Measurements from ENCODE around the gene NDUFS3.
"Not testable (repeated sequence)": the region's sequence is repeated elsewhere in the genome, so short reads cannot be mapped to it uniquely, and the experiment has no call there.

The NDUFS3 gene

DNA sequence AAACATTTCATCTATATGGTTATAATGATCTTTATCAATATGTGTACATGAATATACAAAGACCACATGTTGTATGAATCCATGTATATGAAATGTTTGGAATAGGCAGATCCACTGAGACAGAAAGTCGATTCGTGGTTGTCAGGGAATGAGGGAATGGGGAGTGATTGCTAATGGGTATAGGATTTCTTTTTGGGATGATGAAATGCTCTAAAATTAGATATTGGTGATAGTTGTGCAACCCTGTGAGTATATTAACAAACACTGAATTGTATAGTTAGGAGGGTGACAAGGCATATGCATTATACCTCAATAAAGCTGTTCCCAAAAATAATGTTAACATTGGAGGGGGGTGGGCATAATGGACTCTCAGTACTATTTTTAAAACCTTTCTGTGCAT lies 18.4 kb upstream of the NDUFS3 start:
- DNase-seq (ENCODE audit: low spot score): no peak

DNA sequence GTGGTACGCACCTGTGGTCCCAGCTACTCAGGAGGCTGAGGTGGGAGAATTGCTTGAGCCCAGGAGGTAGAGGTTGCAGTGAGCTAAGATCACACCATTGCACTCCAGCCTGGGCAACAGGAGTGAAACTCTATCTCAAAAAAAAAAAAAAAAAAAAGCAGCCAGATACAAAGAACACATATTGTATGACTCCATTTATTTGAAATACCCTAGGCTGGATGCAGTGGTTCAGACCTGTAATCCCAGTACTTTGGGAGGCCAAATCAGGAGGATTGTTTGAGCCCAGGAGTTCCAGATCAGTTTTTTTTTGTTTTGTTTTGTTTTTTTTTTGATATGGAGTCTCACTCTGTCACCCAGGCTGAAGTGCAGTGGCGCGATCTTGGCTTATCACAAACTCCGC lies 16.5 kb upstream of the NDUFS3 start:
- not testable (repeated sequence) for DNase-seq (ENCODE audit: low spot score)

DNA sequence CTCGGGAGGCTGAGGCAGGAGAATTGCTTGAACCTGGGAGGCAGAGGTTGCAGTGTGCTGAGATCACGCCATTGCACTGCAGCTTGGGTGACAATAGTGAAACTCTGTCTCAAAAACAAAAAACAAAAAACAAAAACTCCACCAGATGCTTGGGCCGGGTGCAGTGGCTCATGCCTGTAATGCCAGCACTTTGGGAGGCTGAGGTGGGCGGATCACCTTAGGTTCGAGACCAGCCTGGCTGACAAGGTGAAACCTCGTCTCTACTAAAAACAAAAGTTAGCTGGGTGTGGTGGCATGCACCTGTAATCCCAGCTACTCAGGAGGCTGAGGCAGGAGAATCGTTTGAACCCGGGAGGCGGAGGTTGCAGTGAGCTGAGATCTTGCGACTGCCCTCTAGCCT lies 14.5 kb upstream of the NDUFS3 start:
- not testable (repeated sequence) for DNase-seq (ENCODE audit: low spot score)

DNA sequence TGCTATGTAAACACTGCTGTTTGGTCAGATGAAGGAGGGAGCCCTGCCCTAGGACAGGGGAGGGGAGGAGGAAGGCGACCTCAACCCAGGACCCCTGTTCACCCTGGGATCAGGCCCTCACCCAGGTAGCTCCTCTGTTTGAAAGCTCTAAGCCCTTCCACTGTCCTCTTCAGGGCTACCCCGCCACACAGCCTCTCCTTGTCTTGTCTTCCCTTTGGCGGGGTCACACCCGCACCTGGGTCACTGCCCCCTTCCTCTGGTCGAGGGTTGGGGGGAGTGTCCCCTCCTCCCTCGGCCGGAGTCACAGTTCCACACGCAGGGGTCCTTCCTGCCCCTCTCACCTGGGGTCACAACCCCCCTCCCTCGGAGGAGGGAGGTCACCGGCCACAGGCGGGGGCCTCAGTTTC lies 13.9 kb upstream of the NDUFS3 start:
- DNase-seq (ENCODE audit: low spot score): no peak

DNA sequence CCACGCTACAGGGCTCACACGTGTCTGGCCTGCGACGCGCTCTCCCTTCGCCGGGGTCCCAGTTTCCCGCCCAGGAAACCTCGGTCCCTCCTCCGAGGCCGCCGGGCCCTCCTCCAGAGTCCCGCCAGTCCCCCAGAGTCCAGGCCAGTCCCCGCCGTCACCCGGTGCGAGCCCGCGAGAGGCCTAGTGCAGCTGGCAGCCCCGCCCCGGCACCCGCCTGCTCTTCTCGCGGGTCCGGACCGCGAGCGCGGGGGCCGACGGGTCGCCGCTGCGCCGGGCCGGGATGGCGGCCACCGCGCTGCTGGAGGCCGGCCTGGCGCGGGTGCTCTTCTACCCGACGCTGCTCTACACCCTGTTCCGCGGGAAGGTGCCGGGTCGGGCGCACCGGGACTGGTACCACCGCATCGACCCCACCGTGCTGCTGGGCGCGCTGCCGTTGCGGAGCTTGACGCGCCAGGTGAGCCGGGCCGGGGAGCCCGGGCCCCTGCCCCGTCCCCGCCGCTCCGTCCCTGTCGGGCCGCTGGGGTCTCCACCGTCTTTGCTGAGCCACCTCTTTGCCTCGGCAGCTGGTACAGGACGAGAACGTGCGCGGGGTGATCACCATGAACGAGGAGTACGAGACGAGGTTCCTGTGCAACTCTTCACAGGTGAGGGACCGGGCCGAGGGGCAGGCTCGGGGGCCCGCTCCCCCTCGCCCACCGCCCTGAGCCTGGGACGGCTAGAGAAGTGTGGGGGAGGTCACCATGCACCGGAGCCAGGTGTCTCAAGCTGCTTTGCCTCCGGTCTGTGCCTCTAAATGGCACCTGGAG lies 13.3 kb upstream of the NDUFS3 start, which contains the start of gene PTPMT1:
TSS of gene PTPMT1 (plus strand) at position 260 of the 809 bp plus-strand sequence. CDS start at position 284, 24 bp downstream.
- peak; percentile 90 for DNase-seq (ENCODE audit: low spot score)

DNA sequence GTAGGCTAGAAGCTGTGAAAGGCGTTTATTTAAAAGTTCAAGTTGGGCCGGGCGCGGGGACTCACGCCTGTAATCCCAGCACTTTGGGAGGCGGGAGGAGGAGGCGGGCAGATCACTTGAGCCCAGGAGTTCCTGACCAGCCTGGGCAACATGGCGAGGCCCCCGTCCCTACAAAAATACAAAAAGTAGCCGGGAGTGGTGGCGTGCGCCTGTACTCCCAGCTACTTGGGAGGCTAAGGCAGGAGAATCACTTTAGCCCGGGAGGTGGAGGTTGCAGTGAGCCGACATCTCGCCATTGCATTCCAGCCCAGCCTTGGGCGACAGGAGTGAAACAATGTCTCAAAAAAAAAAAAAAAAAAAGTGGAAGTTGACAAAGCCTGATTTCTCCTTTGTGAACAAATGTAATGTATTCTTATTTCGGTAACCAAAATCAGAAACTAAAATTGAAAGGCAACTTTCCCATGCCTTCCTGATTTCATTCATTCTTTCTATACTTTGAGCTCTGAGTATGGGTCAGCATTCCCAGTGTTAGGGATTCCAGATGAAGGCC lies 12.7 kb upstream of the NDUFS3 start:
- no peak for DNase-seq (ENCODE audit: low spot score)

DNA sequence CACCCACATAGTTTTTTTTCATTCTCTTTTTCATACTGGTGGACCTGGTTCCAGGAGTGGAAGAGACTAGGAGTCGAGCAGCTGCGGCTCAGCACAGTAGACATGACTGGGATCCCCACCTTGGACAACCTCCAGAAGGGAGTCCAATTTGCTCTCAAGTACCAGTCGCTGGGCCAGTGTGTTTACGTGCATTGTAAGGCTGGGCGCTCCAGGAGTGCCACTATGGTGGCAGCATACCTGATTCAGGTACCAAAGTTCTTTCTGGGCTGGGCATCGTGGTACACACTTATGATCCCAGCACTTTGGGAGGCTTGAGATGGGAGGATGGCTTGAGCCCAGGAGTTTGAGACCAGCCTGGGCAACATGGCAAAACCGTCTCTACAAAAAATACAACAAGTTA lies 9.2 kb upstream of the NDUFS3 start:
- no peak for DNase-seq (ENCODE audit: low spot score)

DNA sequence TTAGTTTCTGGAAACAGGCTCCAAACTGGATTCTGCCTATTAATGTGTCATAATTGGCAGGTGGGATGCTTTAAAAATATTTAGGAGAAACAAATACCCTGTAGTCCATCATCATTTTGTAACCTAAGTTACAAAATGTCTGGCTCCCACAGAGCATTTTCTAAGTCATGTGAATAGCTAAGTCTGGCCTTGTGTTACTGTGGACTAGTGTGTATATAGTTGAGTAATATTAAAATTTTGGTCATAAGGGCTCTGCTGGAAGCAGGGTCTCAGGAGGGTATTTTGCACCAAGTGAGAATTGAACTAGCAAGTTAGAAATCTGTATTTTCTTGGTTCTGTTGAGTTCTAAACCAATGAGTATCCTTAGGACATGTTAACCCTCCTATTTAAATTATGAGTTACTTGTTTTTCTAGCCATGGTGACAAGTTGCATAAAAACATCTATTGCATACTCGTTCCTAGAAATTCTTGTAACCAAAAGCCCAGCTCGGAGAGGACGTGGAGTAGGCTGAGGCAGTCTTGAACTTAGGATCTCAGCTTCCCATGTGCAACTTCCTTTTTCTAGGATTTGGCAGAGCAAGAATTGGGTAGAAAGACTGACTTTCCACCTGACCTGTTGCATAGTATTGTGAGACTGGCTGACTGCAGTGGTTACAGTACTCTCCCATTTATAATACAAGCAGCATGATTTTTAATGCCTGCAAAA lies 8.1 kb upstream of the NDUFS3 start:
- DNase-seq (ENCODE audit: low spot score): no peak

DNA sequence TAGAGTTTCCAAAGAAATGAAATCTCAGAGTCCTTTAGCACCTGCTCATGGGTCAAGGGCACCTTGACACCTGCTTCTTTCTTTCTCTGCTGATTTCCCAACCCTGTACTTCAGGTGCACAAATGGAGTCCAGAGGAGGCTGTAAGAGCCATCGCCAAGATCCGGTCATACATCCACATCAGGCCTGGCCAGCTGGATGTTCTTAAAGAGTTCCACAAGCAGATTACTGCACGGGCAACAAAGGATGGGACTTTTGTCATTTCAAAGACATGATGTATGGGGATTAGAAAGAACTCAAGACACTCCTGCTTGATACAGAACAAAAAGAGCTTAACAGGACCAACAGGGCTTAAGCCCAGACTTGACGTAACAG lies 7.5 kb upstream of the NDUFS3 start:
- DNase-seq (ENCODE audit: low spot score): no peak

DNA sequence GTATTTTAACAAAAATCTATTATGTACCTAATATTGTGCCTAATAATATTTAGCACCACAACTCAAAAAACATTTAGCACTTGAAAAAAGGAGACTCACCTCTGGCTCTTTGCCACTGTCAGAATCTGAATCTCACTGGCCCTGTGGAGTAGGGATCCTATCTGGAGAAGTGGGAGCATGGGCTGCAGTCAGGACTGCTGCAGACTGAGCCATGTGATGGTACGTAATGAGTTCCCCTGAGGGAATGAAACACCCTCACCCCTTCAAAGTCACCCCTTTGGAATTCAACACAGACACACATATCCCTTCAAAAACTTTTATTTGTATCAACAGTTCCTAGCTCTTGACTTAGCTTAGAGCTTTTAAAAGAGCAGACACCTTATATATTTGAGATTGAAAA lies 7.0 kb upstream of the NDUFS3 start:
- peak; percentile 71 for DNase-seq (ENCODE audit: low spot score)

DNA sequence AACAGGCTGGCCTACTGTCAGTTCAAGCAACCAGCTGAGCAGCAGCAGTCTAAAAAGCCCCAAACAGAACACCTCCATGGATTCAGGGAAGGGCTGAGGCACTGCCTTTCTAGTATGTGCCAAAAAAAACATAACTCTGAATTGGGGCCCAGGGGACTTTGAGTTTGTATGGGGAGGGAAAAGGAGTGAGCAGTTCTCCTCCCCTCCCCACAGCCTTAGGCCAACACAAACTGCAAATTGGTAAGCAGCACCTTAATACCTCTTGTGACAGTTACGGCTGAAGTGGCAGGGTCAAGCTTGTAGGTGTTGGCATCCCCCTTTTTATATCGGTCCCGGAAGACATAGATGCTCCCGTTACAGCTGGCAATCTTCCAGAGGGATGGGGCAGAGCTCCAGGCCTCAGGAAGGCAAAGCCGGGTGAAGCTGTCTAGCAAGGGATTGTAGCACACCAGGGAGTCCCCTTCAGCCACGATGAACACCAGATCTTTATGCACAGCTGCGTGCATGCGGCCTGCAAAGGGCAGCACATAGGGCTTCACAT lies 6.1 kb upstream of the NDUFS3 start:
- no peak for DNase-seq (ENCODE audit: low spot score)

DNA sequence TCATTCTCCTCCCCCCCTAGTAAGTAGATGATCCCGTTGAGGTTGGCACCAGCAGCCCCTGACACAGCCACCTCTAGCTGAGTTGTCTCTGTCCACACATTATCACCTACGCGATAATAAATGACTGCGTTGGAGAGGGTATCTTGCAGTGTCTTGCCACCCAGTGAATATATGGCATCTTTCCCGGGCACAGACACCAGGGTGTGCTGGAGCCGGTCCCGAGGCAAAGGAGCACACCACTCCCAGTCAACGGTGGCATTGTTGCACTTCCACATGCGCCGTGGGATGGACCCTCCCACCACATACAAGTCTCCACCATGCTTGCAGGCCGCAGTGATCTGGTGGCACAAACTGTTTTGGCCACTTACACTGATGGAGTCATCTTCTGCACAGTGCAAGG lies 5.6 kb upstream of the NDUFS3 start:
- DNase-seq (ENCODE audit: low spot score): no peak

DNA sequence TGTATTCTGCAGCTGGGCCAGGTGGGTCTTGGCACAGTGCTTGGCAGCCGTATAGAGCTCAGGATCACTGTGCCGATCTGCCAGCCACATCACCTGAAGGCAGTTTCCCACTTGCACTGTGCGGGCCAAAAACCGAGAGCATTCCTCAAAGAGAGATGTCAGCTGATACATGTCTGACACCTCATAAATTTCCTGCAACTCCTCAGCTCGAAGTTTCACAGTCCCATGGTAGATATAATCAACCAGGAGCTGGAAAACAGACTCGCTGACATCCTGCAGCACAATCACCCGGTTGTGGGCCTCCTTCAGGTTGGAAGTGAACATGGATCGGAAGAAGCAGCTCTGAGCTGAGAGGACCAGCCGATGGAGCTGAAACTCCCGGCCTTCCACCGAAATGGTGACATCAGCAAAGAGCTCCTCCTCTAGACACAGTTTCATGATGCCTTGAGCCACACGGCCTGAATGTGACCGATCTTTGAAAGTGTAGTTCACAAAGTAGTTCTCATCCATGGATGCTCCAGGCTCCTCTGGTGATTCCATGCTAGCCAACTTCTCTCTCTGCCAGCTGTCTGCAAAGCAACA lies 1.3 kb upstream of the NDUFS3 start:
- DNase-seq (ENCODE audit: low spot score): no peak

DNA sequence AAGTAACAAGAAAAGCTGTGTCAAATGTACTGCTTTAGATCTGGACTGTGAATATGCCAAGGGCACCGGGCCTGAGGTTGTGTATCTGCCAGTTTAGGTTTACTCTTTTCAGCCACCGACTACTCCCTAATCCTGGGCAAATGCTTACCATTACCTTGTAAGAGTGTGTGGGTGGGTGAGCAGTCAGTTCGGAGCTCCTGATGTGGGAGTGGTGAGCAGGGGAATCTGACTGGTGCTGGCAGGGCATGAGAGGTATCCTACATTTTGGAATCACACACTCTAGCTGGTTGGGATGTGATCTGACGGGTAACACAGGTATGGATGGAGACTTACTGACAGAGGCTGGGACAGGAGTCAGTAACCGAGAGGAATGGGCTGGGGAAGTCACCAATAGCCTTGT lies 5.0 kb downstream of the NDUFS3 start:
- no peak for DNase-seq (ENCODE audit: low spot score)

DNA sequence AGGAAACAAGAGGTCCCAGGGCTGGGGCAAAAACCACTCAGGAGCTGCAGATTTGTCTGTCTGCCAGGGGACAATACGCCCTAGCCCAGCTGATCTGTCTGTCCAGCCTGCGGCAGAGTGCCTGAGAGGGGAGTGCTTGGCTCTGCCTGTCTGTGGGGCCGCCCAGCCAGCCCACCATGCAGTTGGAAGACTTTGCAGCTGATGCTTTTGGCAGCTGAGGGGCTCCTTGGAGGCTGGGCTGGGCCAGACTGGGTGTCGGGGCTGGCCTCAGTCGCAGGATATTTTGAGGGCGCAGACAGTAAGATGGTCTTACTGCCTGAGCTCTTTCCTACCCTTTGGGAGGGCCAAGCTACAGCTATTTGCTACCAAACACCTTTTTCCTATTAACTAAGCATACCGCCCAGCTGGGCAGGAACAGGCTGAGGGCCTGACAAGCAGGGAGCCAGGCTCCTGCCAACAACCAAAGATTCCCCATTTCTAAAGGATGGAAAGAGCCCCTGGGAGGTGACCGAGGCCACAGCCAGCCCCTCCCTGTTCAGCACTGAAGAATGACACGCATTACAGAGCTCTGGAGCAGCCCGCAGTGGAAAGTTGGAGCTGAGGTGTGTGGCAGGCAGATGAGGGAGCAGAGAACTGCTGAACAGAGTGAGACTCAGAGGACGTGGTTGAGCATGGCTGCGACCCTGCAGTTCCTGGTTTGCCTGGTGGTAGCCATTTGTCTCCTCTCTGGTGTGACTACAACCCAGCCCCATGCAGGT lies 7.4 kb downstream of the NDUFS3 start, which contains the start of gene FAM180B:
TSS of gene FAM180B (plus strand) at position 581 of the 758 bp plus-strand sequence. CDS start at position 672, 91 bp downstream.
- no peak for DNase-seq (ENCODE audit: low spot score)

DNA sequence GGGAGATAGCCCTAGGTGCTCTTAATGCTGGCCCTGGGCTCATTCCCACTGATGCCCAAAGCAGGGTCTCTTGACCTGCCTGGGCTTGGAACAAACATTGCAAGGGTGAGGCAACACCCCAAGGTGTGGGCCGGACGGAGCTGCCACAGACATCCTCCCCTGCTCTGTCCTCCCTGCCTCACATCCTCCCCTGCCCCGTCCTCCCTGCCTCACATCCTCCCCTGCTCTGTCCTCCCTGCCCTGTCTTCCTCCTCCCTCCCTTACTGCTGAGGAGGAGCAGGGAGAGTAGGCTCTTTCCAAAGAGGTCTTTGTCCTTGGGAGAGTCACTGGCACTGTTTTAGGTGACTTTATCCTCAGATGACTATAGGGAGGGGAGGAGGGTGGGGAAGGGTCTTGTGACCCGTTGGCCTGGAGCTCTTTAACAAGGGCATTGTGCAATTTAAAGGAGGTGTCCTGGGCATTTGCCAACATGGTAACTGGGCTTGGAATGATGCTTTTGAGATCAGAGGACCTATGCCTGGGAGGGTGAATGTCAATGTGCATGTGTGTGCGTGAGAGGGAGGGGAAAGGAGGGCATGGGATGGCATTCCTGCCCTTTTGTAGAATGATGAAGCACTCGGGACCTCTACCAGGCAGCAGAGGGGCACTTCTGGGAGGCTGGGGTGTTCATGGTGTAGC lies 8.3 kb downstream of the NDUFS3 start:
- DNase-seq (ENCODE audit: low spot score): no peak

DNA sequence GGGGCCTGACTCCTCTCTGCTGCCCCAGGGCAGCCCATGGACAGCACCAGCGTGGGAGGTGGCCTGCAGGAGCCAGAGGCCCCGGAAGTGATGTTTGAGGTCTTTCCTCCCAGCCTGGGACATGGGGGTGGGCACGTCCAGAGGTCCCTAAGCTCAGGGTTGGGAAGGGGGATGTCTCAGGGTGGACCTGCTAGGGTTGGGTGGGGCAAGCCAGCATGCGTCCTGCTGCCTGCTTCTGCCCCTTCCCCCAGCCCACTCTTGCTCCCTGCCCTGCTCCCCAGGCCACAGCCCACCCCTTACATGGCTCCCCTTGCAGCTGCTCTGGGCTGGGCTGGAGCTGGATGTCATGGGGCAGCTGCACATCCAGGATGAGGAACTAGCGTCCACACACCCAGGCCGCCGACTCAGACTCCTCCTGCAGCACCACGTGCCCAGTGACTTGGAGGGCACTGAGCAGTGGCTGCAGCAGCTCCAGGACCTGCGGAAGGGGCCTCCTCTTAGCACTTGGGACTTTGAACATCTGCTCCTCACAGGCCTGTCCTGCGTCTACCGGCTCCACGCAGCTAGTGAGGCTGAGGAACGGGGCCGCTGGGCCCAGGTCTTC lies 9.0 kb downstream of the NDUFS3 start:
- DNase-seq (ENCODE audit: low spot score): no peak

DNA sequence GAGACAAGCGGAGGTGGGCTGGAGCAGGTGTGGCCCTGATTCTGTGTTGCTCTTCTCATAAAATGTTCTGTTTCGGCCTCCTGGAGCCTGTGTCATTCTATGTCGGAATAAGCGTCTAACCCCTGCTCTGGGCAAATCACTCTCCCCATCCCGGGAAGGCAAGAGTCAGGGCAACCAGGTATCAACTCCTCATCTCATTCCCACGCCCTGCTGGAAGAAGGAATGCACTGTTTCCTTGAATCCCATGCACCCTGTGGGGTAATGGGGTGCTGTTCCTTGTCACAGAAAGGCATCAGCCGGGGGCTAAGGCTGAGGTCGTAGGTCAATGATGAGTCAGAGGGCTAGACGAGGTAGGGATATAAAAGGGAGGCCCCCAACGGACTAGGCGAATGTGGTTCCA lies 10.2 kb downstream of the NDUFS3 start:
- no peak for DNase-seq (ENCODE audit: low spot score)

DNA sequence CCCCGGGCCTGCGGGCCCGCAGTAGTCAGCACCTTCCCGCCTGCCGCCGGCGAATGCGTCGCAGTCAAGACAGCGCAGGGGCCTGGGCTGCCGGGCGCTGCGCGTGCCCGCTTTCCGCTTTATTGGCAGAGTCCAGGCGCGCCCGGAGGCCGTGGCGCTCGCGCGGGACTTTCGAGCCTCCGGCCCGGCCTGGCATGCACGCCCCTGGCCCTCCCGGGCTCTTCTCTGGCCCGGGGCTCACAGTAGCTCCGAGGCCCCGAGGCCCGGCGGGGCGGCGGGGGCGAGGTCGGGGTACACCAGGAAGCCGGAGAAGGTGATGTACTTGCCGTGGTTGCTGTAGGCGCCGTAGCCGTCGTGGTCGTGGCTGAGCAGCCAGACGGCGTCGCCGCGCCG lies 10.7 kb downstream of the NDUFS3 start:
- DNase-seq (ENCODE audit: low spot score): no peak

DNA sequence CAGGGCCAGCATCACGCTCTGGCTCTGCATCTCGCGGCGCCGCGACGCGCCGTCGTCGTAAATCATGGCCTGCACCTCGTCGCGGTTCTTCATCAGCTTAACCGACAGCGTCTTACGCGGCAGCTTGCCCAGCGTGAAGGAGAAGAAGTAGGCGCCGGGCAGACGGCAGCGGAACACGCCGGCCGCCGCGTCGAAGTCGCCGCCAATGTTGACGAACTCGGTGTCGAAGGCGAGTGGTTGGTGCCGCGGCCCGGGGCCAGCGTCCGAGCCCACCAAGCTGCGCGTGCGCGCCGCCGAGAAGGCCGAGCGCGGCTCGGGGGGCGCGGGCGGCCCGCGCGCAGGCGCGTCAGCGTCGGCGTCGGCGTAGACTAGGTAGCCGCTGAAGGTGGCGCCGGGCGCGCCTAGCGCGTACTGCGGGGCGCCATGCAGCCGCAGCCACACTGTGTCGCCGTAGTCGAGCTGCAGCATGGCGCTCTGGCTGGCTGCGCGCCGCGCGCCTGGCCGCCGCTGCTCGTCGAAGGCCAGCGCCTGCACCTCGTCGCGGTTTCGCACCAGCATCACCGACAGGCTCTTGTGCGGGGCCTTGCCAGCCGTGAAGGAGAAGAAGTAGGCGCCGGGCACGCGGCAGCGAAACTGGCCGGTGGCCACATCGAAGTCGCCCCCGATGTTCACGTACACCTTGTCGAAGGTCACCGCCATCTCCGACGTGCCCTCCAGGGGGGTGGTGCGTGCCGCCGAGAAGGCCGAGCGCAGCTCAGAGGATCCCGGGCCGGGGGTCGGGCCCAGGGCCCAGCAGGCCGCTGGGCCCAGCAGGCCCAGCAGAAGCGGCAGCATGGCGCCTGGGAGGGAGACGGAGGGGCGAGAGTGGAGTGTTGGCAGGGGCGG lies 11.3 kb downstream of the NDUFS3 start:
- no peak for DNase-seq (ENCODE audit: low spot score)

Data from GM03348 (cell line).